ENCODE data around the gene PLOD3.

- TF ChIP-seq, protein P1, sequence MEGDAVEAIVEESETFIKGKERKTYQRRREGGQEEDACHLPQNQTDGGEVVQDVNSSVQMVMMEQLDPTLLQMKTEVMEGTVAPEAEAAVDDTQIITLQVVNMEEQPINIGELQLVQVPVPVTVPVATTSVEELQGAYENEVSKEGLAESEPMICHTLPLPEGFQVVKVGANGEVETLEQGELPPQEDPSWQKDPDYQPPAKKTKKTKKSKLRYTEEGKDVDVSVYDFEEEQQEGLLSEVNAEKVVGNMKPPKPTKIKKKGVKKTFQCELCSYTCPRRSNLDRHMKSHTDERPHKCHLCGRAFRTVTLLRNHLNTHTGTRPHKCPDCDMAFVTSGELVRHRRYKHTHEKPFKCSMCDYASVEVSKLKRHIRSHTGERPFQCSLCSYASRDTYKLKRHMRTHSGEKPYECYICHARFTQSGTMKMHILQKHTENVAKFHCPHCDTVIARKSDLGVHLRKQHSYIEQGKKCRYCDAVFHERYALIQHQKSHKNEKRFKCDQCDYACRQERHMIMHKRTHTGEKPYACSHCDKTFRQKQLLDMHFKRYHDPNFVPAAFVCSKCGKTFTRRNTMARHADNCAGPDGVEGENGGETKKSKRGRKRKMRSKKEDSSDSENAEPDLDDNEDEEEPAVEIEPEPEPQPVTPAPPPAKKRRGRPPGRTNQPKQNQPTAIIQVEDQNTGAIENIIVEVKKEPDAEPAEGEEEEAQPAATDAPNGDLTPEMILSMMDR (IDR thresholded peaks at IDR 0.05; ENCODE audit: low read depth, low read length) = no peak
- TF ChIP-seq MAX (IDR thresholded peaks at IDR 0.05; ENCODE audit: low read depth, low read length) (no peak), POLR2A (IDR thresholded peaks at IDR 0.05; ENCODE audit: extremely low read depth, insufficient read length) (no peak)
Measured at GRCh38 chr7:101226721-101227120, 9.3 kb upstream of the PLOD3 start.
